ENCODE results near the gene MYOG. TPM values are rescaled to one million over a fixed set of nuclear protein-coding genes. Genes with fewer than 3 reads are reported as not detected.

Gene MYOG
- total RNA-seq, 1 donor from 2014 or later, result not detected

DNA sequence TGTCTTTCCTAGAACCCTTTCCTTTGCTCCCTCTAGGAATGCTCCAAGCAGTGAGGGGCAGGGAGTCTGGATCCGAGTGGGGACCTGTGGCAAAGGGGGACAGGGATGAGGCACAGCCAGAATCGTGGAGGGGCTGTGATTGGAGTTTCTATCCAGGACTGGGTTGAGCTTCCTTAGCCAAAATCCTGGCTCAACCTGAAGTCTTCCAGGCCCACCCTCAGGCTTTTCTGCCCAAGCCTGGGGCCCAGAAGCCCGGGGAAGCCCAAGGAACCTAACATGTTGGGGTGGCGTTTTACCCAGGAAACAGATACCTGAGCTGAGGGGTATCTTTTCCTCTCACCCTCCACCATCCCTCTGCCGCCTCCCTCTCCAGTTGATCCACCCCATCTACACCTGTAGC lies 5.4 kb downstream of the MYOG start:
- no peak for DNase-seq (ENCODE audit: low spot score)
- peaks cover 13% of the 10 kb centered on the region for H3K4me1 Mint-ChIP-seq (ENCODE audit: low read depth)
- no peaks in the 10 kb centered on the region for H3K36me3 Mint-ChIP-seq (ENCODE audit: low read depth)
- H3K9me3 Mint-ChIP-seq, result no peaks in the 10 kb centered on the region
- intact Hi-C loops (cut with micrococcal nuclease), result no loop called here
- peaks cover 16% of the 10 kb centered on the region for H3K27me3 Mint-ChIP-seq (ENCODE audit: insufficient read depth)
- H3K4me3 Mint-ChIP-seq, result no peak overlapping the region
- no peak overlapping the region for H3K27ac Mint-ChIP-seq

DNA sequence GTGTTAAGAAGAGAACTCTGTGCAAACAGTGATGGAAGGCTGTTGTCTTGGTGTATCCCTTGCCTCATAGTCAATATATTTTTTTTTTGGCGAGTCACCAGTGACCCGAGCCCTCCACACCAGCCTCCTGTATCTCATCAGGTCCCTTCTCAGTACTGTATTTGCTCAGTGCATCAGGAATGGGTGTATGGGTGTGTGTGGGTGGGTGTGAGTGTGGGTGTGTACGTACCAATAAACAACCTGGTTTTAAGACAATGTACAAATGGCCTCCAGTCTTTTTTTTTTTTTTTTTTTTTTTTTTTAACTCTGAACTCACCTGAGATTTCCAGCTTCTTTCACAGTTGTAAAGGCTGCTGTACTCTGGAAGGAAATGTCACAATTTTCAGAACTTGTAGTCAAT lies 7.3 kb downstream of the MYOG start:
- Mint-ChIP-seq H3K9me3 (no peaks in the 10 kb centered on the region), H3K4me1 (ENCODE audit: low read depth) (peaks cover 13% of the 10 kb centered on the region), H3K36me3 (ENCODE audit: low read depth) (peaks cover 2% of the 10 kb centered on the region), H3K27ac (no peak overlapping the region), H3K27me3 (ENCODE audit: insufficient read depth) (peaks cover 16% of the 10 kb centered on the region), H3K4me3 (no peak overlapping the region)
- intact Hi-C loops (cut with micrococcal nuclease), result no loop called here
- DNase-seq (ENCODE audit: low spot score), result no peak

DNA sequence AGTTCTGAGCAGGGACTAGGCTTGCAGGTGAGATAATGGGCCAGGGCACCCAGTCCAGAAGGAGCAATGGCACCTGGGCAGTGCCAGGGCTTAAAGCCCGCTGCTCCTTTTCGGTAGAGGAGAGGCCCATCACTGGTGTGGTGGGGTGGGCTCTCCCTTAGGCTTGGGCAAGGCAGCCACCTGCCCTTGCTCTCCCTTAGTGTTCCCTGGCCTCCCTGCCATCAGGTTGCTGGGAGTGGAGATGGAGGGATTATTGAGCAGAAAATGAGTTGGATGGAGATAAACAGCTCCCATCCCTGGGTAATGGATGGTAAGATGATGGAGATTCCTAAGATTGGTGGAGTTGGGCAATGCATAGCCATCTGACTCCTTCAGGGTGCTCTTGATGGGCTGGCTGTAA lies 7.9 kb downstream of the MYOG start:
- Mint-ChIP-seq H3K36me3 (ENCODE audit: low read depth) (peaks cover 3% of the 10 kb centered on the region), H3K4me3 (no peak overlapping the region), H3K27ac (no peak overlapping the region), H3K27me3 (ENCODE audit: insufficient read depth) (peaks cover 15% of the 10 kb centered on the region), H3K4me1 (ENCODE audit: low read depth) (peaks cover 10% of the 10 kb centered on the region), H3K9me3 (no peaks in the 10 kb centered on the region)
- intact Hi-C loops (cut with micrococcal nuclease), result no loop called here
- no peak for DNase-seq (ENCODE audit: low spot score)

DNA sequence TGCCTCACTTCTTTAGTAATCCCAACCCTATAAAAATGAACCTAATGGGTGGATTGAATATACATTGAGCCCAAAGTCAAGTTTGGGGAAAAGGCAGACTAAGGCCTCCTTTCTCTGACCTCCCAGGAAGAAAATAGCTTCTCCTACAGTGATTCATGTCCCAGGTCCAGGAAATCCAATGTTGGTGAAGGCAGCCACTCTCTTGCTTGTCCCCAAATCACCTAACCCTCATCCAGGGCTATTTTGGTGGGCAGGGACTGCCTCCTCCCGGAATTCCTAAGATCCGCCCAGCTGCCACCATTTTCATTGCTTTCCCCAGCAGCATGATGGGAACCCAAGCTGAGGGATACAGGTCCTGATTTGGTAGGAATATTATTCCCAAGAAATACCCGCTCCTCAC lies 8.4 kb downstream of the MYOG start:
- Mint-ChIP-seq H3K4me1 (ENCODE audit: low read depth) (peaks cover 4% of the 10 kb centered on the region), H3K4me3 (no peak overlapping the region), H3K27me3 (ENCODE audit: insufficient read depth) (peaks cover 13% of the 10 kb centered on the region), H3K36me3 (ENCODE audit: low read depth) (peaks cover 7% of the 10 kb centered on the region), H3K9me3 (no peaks in the 10 kb centered on the region), H3K27ac (no peak overlapping the region)
- intact Hi-C loops (cut with micrococcal nuclease), result no loop called here
- DNase-seq (ENCODE audit: low spot score), result no peak

DNA sequence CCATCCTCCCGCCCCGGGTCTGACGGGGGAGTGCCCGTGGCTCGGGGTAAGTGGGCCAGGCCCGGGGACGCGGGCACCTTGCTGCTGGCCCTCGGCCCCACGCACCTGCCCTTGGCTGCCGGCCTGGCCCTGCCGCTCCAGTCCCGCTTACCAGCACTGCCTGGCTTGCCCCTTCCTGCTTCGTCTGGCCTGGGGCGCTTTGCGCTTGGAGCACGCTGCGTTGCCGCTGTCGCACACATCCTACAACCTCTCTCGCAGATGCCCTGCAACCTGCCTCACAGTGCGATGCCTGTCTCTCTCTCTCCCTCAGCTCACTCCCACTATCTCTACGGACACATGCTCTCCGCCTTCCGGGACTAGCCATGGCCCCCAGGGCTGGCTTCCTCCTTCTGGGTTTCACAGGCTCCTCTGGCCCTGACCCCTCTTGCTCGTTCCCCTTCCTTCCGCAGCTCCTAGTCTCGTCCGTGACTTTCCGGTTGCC lies 9.7 kb downstream of the MYOG start:
- Mint-ChIP-seq H3K9me3 (no peaks in the 10 kb centered on the region), H3K4me1 (ENCODE audit: low read depth) (no peaks in the 10 kb centered on the region), H3K4me3 (no peak overlapping the region), H3K27ac (peak overlapping the region; percentile 6), H3K36me3 (ENCODE audit: low read depth) (peaks cover 7% of the 10 kb centered on the region), H3K27me3 (ENCODE audit: insufficient read depth) (peaks cover 8% of the 10 kb centered on the region)
- no peak for DNase-seq (ENCODE audit: low spot score)
- intact Hi-C loops (cut with micrococcal nuclease), result no loop called here

DNA sequence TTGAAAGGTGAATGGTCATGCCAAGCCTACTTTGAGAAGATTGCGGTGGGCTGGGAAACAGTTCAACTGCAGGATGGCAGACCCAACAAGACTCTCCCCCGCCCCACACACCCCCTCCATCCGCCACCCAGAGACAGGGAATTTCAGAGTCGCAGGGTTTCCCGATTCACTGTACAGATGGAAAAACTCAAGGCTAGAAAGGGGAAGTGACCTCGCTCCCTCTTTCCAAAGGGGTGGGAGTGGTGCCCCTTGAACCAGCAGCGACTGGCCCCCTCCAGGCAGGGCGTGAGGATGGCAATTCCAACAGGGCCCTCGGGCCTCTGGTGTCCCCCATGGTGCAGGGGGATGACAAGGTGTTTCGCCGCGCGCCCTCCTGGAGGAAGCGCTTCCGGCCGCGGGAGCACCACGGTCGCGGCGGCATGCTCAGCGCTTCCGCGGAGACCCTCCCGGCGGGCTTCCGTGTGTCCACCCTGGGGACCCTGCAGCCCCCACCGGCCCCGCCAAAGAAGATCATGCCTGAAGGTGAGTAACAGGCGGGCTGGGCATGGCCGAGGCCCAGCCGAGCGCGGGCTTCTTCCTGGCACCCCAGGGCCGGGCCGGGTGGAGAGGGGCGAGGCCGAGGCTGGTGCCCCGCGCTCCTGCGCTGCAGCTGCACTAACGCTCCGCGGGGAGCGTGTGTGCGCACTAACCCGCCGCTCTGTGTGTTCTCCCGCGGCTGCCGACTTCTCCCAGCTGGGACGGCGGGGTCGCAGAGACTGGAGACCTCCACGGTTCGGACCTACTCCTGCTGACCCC lies 10.4 kb downstream of the MYOG start:
- Mint-ChIP-seq H3K4me3 (no peak overlapping the region), H3K27ac (no peak overlapping the region), H3K4me1 (ENCODE audit: low read depth) (no peaks in the 10 kb centered on the region), H3K36me3 (ENCODE audit: low read depth) (peaks cover 7% of the 10 kb centered on the region), H3K9me3 (no peaks in the 10 kb centered on the region), H3K27me3 (ENCODE audit: insufficient read depth) (peaks cover 7% of the 10 kb centered on the region)
- DNase-seq (ENCODE audit: low spot score), result no peak
- intact Hi-C loops (cut with micrococcal nuclease), result no loop called here

DNA sequence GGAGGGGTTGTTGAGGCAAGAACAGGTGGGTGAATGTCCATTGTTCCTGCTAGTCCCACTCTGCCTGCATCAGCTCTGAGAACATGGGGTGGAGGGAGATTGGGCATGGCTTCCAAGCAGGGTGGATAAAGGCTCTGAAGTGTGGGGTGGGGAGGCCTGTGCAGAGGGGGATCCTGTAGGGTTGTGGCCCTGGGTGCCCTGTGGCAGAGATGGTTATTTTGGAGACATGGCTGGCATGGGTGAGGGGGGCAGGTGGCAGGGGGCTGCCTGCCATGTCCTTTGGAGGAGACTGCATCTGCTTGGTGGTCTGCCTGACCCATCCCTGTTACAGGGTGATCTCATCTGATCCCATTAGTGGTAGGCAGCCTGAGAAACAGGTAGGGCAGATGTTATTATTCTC lies 11.2 kb downstream of the MYOG start:
- intact Hi-C loops (cut with micrococcal nuclease), result no loop called here
- Mint-ChIP-seq H3K27ac (no peak overlapping the region), H3K27me3 (ENCODE audit: insufficient read depth) (peaks cover 7% of the 10 kb centered on the region), H3K4me3 (no peak overlapping the region), H3K4me1 (ENCODE audit: low read depth) (no peaks in the 10 kb centered on the region), H3K9me3 (no peaks in the 10 kb centered on the region), H3K36me3 (ENCODE audit: low read depth) (peaks cover 7% of the 10 kb centered on the region)
- no peak for DNase-seq (ENCODE audit: low spot score)

DNA sequence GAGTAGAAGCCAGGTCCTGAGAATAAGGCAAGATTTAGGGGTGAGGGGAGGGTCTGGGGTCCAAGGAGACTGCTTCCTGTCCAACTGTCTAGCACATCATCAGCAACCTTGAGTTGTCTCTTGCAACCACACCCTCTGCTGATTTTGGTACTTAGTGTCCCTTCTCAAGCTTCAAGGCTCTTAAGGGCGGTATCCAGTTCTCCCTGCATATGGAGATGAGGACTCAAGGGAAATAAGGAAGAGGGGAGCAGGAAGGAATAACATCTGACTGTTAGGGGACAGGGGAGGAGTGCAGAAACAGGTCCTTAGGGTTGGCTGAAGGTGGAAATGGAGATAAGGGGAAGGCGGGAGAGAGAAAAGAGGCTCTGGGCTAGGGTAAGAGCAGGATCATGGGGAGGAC lies 12.3 kb downstream of the MYOG start:
- Mint-ChIP-seq H3K27me3 (ENCODE audit: insufficient read depth) (peaks cover 7% of the 10 kb centered on the region), H3K4me3 (no peak overlapping the region), H3K4me1 (ENCODE audit: low read depth) (no peaks in the 10 kb centered on the region), H3K9me3 (no peaks in the 10 kb centered on the region), H3K36me3 (ENCODE audit: low read depth) (peaks cover 9% of the 10 kb centered on the region), H3K27ac (no peak overlapping the region)
- DNase-seq (ENCODE audit: low spot score), result no peak
- intact Hi-C loops (cut with micrococcal nuclease), result no loop called here

DNA sequence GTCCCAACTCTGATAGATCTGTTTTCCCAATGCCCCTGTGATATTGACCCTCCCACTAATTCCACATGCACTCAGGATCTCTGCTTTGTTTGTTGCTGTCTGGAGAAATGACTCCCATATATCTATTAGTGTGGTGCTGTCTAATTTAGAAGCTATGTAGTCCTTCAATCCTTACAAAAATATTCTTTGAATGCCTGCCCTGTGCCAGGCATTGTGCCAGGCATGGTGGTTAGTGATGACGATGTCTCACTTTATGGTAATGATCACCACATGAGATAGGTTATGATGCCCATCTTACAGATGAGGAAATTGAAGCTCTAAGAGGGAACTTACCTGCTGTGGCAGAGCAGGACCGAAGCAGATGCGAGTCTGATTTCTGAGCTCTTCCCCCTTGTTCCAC lies 12.9 kb downstream of the MYOG start:
- Mint-ChIP-seq H3K36me3 (ENCODE audit: low read depth) (peaks cover 9% of the 10 kb centered on the region), H3K27ac (no peak overlapping the region), H3K4me3 (no peak overlapping the region), H3K27me3 (ENCODE audit: insufficient read depth) (peaks cover 7% of the 10 kb centered on the region), H3K9me3 (no peaks in the 10 kb centered on the region), H3K4me1 (ENCODE audit: low read depth) (no peaks in the 10 kb centered on the region)
- DNase-seq (ENCODE audit: low spot score), result no peak
- intact Hi-C loops (cut with micrococcal nuclease), result no loop called here

DNA sequence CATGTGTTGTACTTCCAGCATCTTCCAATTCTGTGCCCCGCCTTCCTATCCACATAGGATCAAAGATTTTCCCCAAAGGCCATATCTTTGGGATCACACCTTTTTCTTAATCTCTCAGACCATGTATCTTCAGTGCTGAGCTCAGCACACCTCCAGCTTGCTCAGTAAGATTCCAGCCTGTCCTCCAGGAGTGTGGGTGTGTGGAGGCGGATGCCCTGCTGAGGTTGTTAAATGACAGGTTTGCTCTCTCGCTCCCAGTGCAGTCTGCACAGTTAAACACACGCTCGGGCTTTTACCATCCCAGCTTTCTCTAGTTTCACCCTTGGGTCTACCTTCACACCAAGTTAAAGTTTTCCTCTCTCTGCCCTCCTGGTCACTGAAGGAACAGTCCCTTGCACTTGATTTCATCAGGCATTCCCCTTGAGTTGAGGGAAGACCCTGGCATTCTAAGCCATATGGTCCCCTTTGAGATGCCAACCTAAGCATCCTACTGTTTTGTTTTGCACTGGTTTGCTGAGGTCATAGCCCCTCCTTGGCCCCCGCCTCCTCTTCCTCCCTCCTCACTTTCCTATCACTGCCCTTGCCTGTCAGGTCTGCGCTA lies 13.7 kb downstream of the MYOG start:
- H3K4me3 Mint-ChIP-seq, result no peak overlapping the region
- no peak overlapping the region for H3K27ac Mint-ChIP-seq
- H3K36me3 Mint-ChIP-seq (ENCODE audit: low read depth), result peaks cover 9% of the 10 kb centered on the region
- no peaks in the 10 kb centered on the region for H3K4me1 Mint-ChIP-seq (ENCODE audit: low read depth)
- no peaks in the 10 kb centered on the region for H3K9me3 Mint-ChIP-seq
- H3K27me3 Mint-ChIP-seq (ENCODE audit: insufficient read depth), result peaks cover 6% of the 10 kb centered on the region
- no peak for DNase-seq (ENCODE audit: low spot score)
- intact Hi-C loops (cut with micrococcal nuclease), result no loop called here

DNA sequence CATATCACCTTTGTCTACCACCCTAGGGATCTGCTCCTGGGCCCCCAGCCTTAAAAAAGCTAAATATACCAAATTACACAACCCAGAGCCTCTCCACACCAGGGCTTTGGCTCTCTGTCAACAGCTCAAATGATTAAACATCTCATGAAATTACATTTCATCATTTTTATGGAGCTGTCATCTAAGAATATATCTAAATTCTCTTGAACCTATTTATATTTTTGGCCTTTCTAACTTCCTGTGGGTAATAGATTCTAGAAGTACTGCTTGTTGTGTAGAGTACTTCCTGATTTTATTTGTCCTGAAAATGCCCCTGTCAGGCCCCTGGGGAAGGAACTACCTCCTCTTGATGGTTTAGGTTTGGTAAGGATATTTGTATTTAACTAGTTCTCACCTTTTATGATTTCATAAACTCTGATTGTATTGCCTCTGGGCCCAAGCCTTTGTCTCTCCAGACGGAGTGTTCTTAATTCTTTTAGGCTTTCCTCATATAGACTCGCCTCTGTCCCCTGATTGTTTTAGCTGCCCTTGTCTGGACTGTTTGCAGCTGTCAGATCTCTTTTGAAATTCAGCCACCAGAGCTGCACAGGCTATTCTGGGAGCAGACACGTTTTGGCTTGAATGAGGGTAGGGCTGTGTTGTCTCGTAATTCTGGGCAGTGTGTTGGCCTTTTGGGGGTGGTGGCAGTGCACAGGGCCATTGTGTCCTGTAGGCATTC lies 16.6 kb downstream of the MYOG start:
- no peaks in the 10 kb centered on the region for H3K27me3 Mint-ChIP-seq (ENCODE audit: insufficient read depth)

DNA sequence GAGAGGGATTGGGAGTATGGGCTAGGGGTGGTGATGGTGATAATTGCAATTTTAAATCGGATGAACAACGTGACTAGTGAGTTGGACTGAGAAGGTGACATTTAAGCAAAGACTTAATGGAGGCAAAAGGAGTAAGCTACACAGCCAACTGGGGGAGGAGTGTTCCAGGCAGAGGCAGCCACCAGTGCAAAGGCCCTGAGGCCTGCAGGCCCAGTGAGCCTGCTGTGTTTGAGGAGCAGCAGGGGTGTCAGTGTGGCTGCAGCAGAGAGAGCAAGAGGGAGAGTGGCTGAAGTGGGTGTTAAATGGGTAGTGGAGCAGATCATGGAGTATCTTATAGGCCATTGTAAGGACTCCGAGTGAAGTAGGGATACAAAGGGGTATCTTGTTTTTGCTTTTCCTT lies 18.8 kb downstream of the MYOG start:
- DNase-seq (ENCODE audit: low spot score), result no peak
- H3K9me3 Mint-ChIP-seq, result no peaks in the 10 kb centered on the region
- H3K36me3 Mint-ChIP-seq (ENCODE audit: low read depth), result peaks cover 9% of the 10 kb centered on the region
- no peak overlapping the region for H3K27ac Mint-ChIP-seq
- intact Hi-C loops (cut with micrococcal nuclease), result no loop called here
- no peak overlapping the region for H3K4me3 Mint-ChIP-seq
- no peaks in the 10 kb centered on the region for H3K27me3 Mint-ChIP-seq (ENCODE audit: insufficient read depth)
- no peaks in the 10 kb centered on the region for H3K4me1 Mint-ChIP-seq (ENCODE audit: low read depth)

More for the DNA sequence above, 16.6 kb downstream of the MYOG start:
- Mint-ChIP-seq H3K9me3 (no peaks in the 10 kb centered on the region), H3K36me3 (ENCODE audit: low read depth) (peaks cover 16% of the 10 kb centered on the region), H3K27ac (no peak overlapping the region), H3K4me1 (ENCODE audit: low read depth) (no peaks in the 10 kb centered on the region), H3K4me3 (no peak overlapping the region)
- DNase-seq (ENCODE audit: low spot score), result no peak
- intact Hi-C loops (cut with micrococcal nuclease), result no loop called here

DNA sequence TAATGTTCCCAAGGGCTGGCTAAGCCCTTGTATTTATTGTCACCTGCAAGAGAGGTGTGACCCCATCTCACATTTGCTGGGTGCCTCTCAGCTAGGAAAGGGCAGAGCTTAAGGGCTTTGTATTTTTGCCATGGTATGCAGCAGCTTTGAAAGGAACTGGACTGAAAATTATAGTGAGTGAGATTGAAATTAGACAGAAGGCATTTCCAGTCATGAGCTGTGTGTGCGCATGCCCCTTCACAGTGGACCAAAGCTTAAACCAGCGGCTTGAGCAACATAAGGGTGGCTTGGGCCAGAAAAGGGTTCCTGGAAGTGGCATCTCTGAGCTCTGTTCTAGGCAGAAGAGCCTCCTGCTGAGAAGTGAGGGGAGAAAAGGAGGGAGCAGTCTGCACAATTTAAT lies 19.8 kb downstream of the MYOG start:
- Mint-ChIP-seq H3K27me3 (ENCODE audit: insufficient read depth) (no peaks in the 10 kb centered on the region), H3K27ac (no peak overlapping the region), H3K36me3 (ENCODE audit: low read depth) (peaks cover 9% of the 10 kb centered on the region), H3K9me3 (no peaks in the 10 kb centered on the region), H3K4me1 (ENCODE audit: low read depth) (no peaks in the 10 kb centered on the region), H3K4me3 (no peak overlapping the region)
- DNase-seq (ENCODE audit: low spot score), result no peak
- intact Hi-C loops (cut with micrococcal nuclease), result no loop called here

Measured in activated T-helper 1 cell treated with anti-CD3 and anti-CD28 coated beads, Interleukin-12 subunit alpha, Interleukin-12 subunit beta, Interleukin-2, Interleukin-4 antibody, amounts not matched to agents 30 ng/mL and 10 ng/mL and 1 ng/mL, durations not matched to agents 14 hours and 24 hours and 36 hours (primary cell).